ENCODE data around the gene PRXL2C. TPM values are rescaled to one million over a fixed set of nuclear protein-coding genes. Genes with fewer than 3 reads are reported as not detected.

PRXL2C gene
- total and polyA plus RNA-seq, 2 donors (not counting 1 experiment from before 2014, with no cell fraction given) = 10.9 to 16.1 TPM

GRCh38 chr9:96604004-96604319 is 51.2 kb downstream of the PRXL2C start:
- 93% methylated on average over 3 of the region's 3 CpGs for WGBS (ENCODE audit: insufficient coverage)
- no peaks in the 10 kb centered on the region for H3K79me2 ChIP-seq (ENCODE audit: control insufficient read depth, insufficient read depth, low read length)
- H4K20me1 ChIP-seq (ENCODE audit: control insufficient read depth, insufficient read depth, low read length, poor library complexity, severe bottlenecking) = no peaks in the 10 kb centered on the region
- no peak overlapping the region for H2AFZ ChIP-seq (ENCODE audit: insufficient read depth, low read depth, low read length, poor library complexity, severe bottlenecking)
- no peak overlapping the region for H3K4me2 ChIP-seq (replicated peaks; ENCODE audit: low read depth, low read length, poor library complexity, severe bottlenecking)
- Mint-ChIP-seq H3K4me1 (no peaks in the 10 kb centered on the region), H3K4me3 (no peak overlapping the region), H3K27ac (no peak overlapping the region), H3K27me3 (peaks cover 9% of the 10 kb centered on the region), H3K9me3 (ENCODE audit: insufficient read depth) (no peaks in the 10 kb centered on the region)
- intact Hi-C loops (cut with micrococcal nuclease) = no loop called here
- no peak overlapping the region for H3K27ac ChIP-seq (ENCODE audit: low read length in 2 of 2)
- H3K36me3 ChIP-seq (replicated peaks in 1 of 2; ENCODE audit: control extremely low read depth in 1 of 2, control insufficient read depth in 1 of 2, extremely low read depth in 1 of 2, insufficient read depth in 2 of 2, low read length in 1 of 2) = no peaks in the 10 kb centered on the region
- no peak overlapping the region for H3K9ac ChIP-seq (ENCODE audit: low read length)
- H3K4me1 ChIP-seq (ENCODE audit: control insufficient read depth in 2 of 2, insufficient read depth in 2 of 2, low read length in 2 of 2) = no peaks in the 10 kb centered on the region
- ATAC-seq (ENCODE audit: low read depth) (no peak), DNase-seq (no peak)
- no peak for TF ChIP-seq EZH2 (IDR thresholded peaks at IDR 0.05; ENCODE audit: borderline replicate concordance, insufficient read depth, low read depth, low read length, poor library complexity, severe bottlenecking)
- TF ChIP-seq CTCF (IDR thresholded peaks at IDR 0.05) = no peak
- ChIA-PET CTCF (interaction anchor here (0.9 kb wide), 1 partner anchor 42 kb away, joined by 3 read pairs; no protein-coding TSS in a partner anchor), POLR2A (no interaction called here)
- H3K4me3 ChIP-seq (ENCODE audit: control extremely low read depth in 1 of 5, extremely low read depth in 1 of 5, insufficient read depth in 1 of 5, low read depth in 2 of 5, low read length in 4 of 5) = no peak overlapping the region
- no peaks in the 10 kb centered on the region for H3K27me3 ChIP-seq (replicated peaks in 1 of 4; ENCODE audit: control extremely low read depth in 1 of 4, control insufficient read depth in 3 of 4, insufficient read depth in 4 of 4, low read length in 3 of 4)
- no peaks in the 10 kb centered on the region for H3K9me3 ChIP-seq (ENCODE audit: control extremely low read depth in 1 of 3, control insufficient read depth in 2 of 3, insufficient read depth in 1 of 3, low read length in 2 of 3)

GRCh38 chr9:96603305-96604003 is 51.7 kb downstream of the PRXL2C start:
- no peak for ATAC-seq (ENCODE audit: low read depth)
- TF ChIP-seq EZH2 (IDR thresholded peaks at IDR 0.05; ENCODE audit: borderline replicate concordance, insufficient read depth, low read depth, low read length, poor library complexity, severe bottlenecking) (no peak), CTCF (IDR thresholded peaks at IDR 0.05) (no peak)
- H3K27me3 Mint-ChIP-seq = peaks cover 9% of the 10 kb centered on the region
- Histone ChIP-seq H3K27ac (ENCODE audit: low read length in 2 of 2) (no peak overlapping the region), H3K79me2 (ENCODE audit: control insufficient read depth, insufficient read depth, low read length) (no peaks in the 10 kb centered on the region), H3K4me3 (ENCODE audit: control extremely low read depth in 1 of 5, extremely low read depth in 1 of 5, insufficient read depth in 1 of 5, low read depth in 2 of 5, low read length in 4 of 5) (no peak overlapping the region), H3K36me3 (replicated peaks in 1 of 2; ENCODE audit: control extremely low read depth in 1 of 2, control insufficient read depth in 1 of 2, extremely low read depth in 1 of 2, insufficient read depth in 2 of 2, low read length in 1 of 2) (no peaks in the 10 kb centered on the region), H3K27me3 (replicated peaks in 1 of 4; ENCODE audit: control extremely low read depth in 1 of 4, control insufficient read depth in 3 of 4, insufficient read depth in 4 of 4, low read length in 3 of 4) (no peaks in the 10 kb centered on the region), H3K9me3 (ENCODE audit: control extremely low read depth in 1 of 3, control insufficient read depth in 2 of 3, insufficient read depth in 1 of 3, low read length in 2 of 3) (no peaks in the 10 kb centered on the region), H2AFZ (ENCODE audit: insufficient read depth, low read depth, low read length, poor library complexity, severe bottlenecking) (no peak overlapping the region), H3K9ac (ENCODE audit: low read length) (no peak overlapping the region), H3K4me1 (ENCODE audit: control insufficient read depth in 2 of 2, insufficient read depth in 2 of 2, low read length in 2 of 2) (no peaks in the 10 kb centered on the region), H4K20me1 (ENCODE audit: control insufficient read depth, insufficient read depth, low read length, poor library complexity, severe bottlenecking) (no peaks in the 10 kb centered on the region), H3K4me2 (replicated peaks; ENCODE audit: low read depth, low read length, poor library complexity, severe bottlenecking) (no peak overlapping the region)
- no peaks in the 10 kb centered on the region for H3K9me3 Mint-ChIP-seq (ENCODE audit: insufficient read depth)
- intact Hi-C loops (cut with micrococcal nuclease) = no loop called here
- H3K4me3 Mint-ChIP-seq = no peak overlapping the region
- no peak overlapping the region for H3K27ac Mint-ChIP-seq
- DNase-seq = no peak
- CTCF ChIA-PET = interaction anchor here (0.9 kb wide), 1 partner anchor 43 kb away, joined by 3 read pairs; no protein-coding TSS in a partner anchor
- POLR2A ChIA-PET = no interaction called here
- 91% methylated on average over 7 of the region's 8 CpGs for WGBS (ENCODE audit: insufficient coverage)
- no peaks in the 10 kb centered on the region for H3K4me1 Mint-ChIP-seq

Measured in B cell (primary cell).